Embryonic facial prominence (tissue), 1 donor: ENCODE data around the gene PIGZ.
"Not testable (repeated sequence)": the region's sequence is repeated elsewhere in the genome, so short reads cannot be mapped to it uniquely, and the experiment has no call there.

Source experiments
- DNase-seq: peaks from one replicate; pipeline ENCODE4 v3.0.0-alpha.2; 2016; ENCODE audit errors: extremely low spot score

Gene PIGZ

GRCh38 chr3:196949750-196950149 lies 18.9 kb downstream of the PIGZ start:
- no peak for DNase-seq

DNA sequence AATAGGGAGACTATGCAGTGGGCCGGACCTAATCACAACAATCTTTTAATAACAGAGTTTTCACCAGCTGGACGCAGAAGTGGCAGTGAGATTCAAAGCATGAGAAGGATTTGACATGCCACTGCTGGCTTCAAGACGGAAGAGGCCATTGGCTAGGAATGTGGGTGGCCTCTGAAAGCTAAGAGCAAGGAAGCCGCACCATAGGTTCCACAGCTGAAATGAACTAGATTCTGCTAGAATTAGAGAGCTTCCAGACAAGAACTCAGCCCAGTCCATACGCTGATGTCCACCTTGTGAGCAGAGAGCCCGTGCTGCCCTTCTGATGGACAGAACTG lies 19.4 kb downstream of the PIGZ start:
- no peak for DNase-seq

DNA sequence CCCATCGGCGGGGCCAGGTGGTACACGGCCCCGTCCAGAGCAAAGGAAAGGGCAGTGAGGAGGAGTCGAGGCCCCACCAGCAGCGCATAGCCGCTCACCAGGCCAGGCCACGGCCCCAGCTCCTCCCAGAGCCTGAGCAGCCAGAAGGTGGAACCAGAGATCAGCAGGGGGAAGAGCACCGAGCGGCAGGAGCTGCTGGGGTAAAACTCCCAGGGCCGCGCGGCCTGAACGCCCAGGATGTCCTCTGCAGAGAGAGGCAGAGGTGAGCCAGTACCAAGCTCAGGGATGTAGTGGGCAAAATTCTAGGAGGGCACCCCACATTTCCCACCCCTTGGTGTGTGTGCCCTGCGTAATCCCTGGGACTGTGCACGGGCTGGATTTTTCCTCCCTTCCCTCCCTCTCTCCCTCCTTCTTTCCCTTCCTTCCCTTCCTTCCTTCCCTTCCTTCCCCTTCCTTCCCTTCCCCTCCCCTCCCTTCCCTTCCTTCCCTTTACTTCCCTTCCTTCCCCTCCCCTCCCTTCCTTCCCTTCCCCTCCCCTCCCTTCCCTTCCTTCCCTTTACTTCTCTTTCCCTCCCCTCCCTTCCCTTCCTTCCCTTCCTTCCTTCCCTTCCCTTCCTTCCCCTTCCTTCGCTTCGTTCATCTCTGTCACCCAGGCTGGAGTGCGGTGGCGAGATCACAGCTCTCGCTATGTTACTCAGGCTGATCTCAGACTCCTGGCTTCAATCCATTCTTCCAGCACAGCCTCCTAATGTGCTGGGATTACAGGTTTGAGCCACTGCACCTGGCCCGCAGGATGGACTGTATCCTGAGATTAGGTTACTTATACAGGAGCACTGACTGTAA lies 20.0 kb downstream of the PIGZ start:
- DNase-seq, result no peak

DNA sequence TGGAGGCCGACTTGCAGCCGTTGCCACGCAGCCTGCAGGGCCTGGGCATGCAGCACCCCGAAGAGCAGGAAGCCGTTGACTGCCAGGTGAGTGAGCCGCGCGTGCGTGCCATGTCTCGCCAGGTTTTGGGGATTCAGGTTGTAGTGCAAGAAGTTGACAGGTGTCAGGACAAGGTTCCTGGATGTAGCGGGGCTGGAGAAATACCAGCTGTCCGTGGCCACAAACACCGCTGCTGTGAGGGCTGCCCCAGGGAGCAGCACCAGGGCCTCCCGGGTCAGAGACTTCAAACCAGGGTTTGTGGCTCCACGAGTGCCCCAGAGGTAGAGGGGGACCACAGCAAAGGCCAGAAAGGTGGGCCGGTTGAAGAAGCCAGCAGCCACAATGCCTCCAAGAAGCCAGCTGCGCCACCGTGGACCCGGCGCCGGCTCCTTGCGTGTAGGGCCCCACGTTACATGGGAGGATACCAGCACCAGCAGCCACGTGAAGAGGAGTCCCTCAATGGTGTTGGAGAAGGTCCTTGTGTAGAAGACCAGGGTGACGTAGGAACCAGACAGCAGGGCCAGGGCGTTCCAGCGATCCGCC lies 20.7 kb downstream of the PIGZ start:
- DNase-seq, result no peak

DNA sequence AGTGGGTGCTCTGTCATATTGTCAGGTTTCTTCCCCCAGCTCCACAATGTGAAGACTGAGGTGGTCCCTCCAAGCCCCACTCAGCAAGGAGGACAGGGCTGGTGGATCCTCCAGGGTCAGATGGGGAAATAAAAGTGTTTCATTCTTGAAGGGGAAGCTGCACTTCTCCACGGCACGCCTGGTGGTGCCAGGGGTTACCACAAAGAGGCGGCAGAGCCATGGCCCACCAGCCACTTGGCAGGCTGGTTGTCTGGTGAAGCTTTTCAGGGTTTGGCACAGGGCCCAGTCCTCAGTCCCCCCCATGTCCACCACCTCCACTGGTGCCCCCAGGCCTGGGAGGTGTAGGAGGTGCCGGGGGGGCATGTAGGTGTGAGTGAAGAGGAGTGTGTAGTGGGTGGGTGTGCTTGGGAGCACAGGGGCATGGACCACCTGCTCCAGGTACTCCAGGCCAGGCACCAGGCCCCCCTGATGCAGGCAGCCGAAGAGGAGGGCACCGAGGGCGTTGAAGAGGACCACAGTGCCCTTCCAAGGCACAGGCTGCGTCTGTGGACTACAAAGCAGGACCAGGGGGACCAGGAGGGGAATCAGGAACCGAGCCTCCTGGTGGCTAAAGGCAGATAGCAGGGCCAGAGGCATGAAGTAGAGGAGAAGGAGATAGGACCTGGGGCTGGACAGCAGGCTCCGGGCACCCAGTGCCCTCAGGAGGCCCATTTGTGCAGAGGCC lies 21.3 kb downstream of the PIGZ start:
- DNase-seq, result no peak

- not testable (repeated sequence) for DNase-seq
Observed at GRCh38 chr3:196944037-196944790, 24.4 kb downstream of the PIGZ start.

DNA sequence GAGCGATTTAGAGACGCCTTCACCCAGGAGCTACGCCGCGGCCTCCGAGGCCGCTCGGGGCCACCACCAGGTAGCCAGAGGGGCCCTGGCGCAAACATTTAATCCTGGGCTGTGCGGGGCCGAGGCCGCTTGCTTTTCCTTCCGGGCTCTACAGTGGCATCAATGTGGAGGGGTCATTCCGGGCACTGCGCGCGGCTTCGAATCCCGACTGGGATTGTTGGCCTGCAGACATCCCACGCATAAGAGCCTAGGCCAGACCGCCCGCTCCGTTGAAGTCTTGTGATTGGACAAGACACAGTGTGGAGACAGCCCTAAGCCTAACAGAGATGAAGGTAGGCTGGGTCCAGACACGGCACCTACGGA lies 25.7 kb downstream of the PIGZ start:
- DNase-seq, result no peak

- DNase-seq, result peak; percentile 95
Observed at GRCh38 chr3:196942226-196942914, 26.3 kb downstream of the PIGZ start, which contains the start of gene NCBP2. Gene NCBP2 (minus strand): TSS chr3:196942528. CDS start chr3:196942503, 25 bp downstream.

GRCh38 chr3:196941729-196942225 lies 26.9 kb downstream of the PIGZ start:
- no peak for DNase-seq

DNA sequence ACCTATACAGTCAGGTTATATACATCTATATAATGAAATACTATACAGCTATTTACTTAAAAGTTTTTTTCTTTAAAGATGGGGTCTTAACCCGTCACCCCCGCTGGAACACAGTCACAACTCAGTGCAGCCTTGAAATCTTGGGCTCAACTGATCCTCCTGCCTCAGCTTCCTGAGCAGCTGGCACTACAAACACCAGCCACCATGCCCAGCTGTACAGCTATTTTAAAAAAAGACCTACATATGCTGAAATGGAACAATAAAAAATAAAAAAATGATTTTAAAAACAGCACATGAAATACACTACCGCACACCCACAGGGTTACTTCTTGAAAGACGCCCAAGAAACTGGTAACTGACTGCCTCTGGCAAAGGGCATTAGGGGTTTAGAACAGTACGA lies 30.1 kb downstream of the PIGZ start:
- DNase-seq, result no peak

- no peak for DNase-seq
Observed at GRCh38 chr3:196938124-196938523, 30.5 kb downstream of the PIGZ start.

DNA sequence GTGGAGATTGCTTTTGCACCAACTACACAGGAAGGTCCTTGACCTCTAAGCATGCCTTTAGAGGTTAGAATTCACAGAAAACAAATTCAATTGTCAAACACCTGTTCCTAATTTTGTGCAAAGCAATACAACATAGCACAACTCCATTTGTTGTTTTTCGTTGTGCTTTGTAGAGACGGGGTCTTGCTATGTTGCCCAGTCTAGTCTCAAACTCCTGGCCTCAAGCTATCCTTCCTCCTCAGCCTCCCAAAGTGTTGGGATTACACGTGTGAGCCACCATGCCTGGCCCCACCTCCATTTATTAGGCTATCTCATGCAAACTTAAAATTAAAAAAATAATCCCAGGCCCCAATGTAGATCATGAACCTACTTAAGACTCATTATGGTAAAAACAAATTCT lies 32.3 kb downstream of the PIGZ start:
- DNase-seq, result no peak

- DNase-seq, result no peak
Observed at GRCh38 chr3:196932600-196932999, 36.0 kb downstream of the PIGZ start.

- no peak for DNase-seq
Observed at GRCh38 chr3:196931828-196932587, 36.6 kb downstream of the PIGZ start.

DNA sequence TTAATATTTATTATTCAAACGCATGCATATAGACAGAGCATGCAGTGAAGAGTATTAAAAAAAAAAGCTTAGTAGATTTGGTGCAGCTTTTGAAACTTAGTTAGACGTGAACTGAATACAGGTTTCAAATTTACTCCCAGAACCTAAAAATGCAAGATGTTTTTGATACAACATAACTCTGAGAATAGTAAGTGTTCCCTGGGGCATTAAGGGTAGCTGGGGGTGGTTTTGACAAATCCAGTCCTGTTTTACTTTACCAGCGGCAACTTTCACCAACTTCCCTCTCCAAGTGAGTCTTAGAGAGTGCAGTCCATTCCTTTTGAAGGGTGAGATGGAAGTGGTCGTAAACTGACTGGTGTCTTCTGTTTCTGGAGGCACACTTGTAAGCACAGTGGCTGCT lies 37.5 kb downstream of the PIGZ start:
- DNase-seq, result no peak

GRCh38 chr3:196927571-196928453 lies 40.8 kb downstream of the PIGZ start:
- no peak for DNase-seq

GRCh38 chr3:196920733-196921132 lies 47.9 kb downstream of the PIGZ start:
- DNase-seq, result no peak

DNA sequence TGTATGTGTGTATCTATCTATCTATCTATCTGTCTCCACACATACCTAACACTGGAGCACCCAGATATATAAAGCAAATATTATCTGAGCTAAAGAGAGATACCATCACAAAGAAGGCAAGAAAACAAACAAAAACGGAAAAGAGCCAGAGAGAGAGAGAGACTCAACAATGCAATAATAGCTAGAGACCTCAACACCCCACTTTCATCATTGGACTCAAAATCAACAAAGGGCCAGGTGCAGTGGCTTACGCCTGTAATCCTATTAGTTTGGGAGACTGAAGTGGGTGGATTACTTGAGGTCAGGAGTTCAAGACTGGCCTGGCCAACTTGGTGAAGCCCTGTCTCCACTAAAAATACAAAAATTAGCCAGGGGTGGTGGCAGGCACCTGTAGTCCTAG lies 49.7 kb downstream of the PIGZ start:
- no peak for DNase-seq

GRCh38 chr3:196916995-196917394 lies 51.6 kb downstream of the PIGZ start:
- DNase-seq, result no peak

DNA sequence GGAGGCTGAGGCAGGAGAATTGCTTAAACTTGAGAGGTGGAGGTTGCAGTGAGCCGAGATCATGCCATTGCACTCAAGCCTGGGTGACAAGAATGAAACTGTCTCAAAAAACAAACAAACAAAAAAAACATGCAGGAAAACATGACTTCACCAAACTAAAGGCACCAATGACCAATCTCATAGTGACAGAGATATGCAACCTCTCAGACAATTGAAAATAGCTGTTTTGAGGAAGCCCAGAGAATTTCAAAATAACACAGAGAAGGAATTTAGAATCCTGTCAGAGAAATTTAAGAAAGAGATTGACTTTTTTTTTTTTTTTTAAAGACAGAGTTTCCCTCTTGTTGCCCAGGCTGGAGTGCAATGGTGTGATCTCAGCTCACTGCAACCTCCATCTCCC lies 52.4 kb downstream of the PIGZ start:
- DNase-seq, result no peak
